Cerebellar nuclear complex (tissue), 1 donor: ENCODE measurements around the gene PCDHGB2.
"Not testable (repeated sequence)": the region's sequence is repeated elsewhere in the genome, so short reads cannot be mapped to it uniquely, and the experiment has no call there.

Experiments used
- DNase-seq, 2 experiments: peaks; one replicate each; lab custom pipeline; 2025; lab: John Stamatoyannopoulos, UW

PCDHGB2 gene

GRCh38 chr5:141349917-141350619, 9.7 kb upstream of the PCDHGB2 start, which contains the start of gene PCDHGB1:
PCDHGB1 (plus strand) TSS chr5:141350099; CDS start chr5:141350261, 162 bp downstream.
- DNase-seq = no peak

- DNase-seq = no peak
Measured at GRCh38 chr5:141351591-141351990, 8.2 kb upstream of the PCDHGB2 start.

DNA sequence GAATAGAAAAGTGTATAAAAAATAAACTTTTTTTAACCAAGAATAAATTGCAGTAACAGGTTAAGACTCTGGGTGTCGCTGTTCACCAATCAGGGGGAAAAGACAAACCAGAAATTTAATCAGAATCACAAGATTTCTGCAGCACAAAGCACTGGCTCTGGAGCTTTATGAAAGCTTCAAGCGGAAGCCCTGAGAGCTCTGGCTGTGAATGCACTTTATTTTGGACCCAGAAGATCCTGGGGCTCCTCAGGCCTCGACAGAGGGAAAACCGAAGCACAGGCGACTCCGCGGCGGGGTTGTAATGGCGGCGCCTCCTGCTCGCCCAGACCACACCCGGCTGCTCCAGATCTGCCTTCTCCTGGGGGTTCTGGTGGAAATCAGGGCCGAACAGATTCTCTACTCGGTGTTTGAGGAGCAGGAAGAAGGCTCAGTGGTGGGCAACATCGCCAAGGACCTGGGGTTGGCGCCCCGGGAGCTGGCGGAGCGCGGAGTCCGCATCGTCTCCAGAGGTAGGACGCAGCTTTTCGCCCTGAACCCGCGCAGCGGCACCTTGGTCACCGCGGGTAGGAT, 4.8 kb upstream of the PCDHGB2 start, which contains the start of gene PCDHGA4:
Gene PCDHGA4, plus strand, starts transcription at position 122 of the 570 bp plus-strand sequence. Its CDS starts 87 bp downstream, at position 209.
- DNase-seq = no peak

- DNase-seq = no peak
Measured at GRCh38 chr5:141355641-141356040, 4.2 kb upstream of the PCDHGB2 start.

DNA sequence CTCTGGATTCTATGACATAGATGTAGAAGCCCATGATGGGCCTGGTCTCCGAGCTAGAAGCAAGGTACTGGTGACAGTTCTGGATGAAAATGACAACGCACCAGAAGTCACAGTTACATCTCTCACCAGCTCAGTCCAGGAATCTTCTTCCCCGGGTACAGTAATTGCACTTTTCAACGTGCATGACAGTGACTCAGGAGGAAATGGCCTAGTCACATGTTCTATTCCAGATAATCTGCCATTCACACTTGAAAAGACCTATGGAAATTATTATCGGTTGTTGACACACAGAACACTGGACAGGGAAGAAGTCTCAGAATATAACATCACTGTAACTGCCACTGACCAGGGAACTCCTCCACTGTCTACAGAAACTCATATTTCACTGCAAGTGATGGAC, 3.7 kb upstream of the PCDHGB2 start:
- no peak for DNase-seq

GRCh38 chr5:141356950-141357349, 2.8 kb upstream of the PCDHGB2 start:
- DNase-seq = no peak

DNA sequence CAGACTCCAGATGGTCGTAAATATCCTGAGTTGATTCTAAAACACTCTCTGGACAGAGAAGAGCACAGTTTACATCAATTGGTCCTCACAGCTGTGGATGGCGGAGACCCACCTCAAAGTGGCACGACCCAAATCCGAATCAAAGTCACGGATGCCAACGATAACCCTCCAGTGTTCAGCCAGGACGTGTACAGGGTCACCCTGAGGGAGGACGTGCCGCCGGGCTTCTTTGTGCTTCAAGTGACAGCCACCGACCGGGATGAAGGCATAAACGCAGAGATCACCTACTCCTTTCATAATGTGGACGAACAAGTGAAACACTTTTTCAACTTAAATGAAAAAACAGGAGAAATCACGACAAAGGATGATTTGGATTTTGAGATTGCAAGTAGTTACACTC, 891 bp downstream of the PCDHGB2 start:
- DNase-seq = no peak

DNA sequence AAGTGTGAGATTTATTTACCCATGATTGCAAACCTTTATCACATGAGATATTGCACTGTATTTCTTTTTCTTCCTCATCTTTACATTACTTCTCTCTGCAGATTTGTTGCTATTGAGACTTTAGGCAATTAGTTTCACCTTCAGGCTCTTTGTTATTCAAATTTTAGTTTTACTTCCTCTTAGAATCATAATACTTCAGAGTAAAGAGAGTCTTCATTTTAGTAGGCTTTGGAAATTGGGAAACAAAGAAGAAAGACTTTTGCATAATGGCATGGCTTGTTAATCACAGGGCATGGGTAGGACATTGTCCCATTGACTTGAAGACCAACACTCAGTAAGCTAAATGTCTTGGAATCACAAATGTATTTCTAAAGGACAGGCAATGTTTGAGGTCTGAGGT, 2.9 kb downstream of the PCDHGB2 start:
- DNase-seq = no peak

- DNase-seq = no peak
Measured at GRCh38 chr5:141363952-141364660, 4.3 kb downstream of the PCDHGB2 start, which contains the start of gene PCDHGA5. PCDHGA5 (plus strand) TSS chr5:141364162; CDS start chr5:141364331, 169 bp downstream.

DNA sequence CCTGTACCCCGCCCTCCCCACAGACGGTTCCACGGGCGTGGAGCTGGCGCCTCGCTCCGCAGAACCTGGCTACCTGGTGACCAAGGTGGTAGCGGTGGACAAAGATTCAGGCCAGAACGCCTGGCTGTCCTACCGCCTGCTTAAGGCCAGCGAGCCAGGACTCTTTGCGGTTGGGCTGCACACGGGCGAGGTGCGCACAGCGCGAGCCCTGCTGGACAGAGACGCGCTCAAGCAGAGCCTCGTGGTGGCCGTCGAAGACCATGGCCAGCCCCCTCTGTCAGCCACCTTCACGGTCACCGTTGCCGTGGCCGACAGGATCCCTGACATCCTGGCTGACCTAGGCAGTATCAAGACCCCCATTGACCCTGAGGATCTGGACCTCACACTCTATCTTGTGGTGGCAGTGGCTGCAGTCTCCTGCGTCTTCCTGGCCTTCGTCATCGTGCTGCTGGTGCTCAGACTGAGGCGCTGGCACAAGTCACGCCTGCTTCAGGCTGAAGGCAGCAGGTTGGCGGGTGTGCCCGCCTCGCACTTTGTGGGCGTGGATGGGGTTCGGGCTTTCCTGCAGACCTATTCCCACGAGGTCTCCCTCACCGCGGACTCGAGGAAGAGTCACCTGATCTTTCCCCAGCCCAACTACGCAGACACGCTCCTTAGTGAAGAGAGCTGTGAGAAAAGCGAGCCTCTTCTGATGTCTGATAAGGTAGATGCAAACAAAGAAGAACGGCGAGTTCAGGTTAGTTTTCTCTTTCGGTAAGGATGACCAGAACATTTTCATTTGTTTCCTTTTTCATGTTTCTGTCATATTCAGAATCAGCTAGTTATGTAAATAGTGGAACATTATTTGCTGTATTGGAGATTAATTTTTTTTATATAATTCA, 6.5 kb downstream of the PCDHGB2 start:
- DNase-seq = no peak

DNA sequence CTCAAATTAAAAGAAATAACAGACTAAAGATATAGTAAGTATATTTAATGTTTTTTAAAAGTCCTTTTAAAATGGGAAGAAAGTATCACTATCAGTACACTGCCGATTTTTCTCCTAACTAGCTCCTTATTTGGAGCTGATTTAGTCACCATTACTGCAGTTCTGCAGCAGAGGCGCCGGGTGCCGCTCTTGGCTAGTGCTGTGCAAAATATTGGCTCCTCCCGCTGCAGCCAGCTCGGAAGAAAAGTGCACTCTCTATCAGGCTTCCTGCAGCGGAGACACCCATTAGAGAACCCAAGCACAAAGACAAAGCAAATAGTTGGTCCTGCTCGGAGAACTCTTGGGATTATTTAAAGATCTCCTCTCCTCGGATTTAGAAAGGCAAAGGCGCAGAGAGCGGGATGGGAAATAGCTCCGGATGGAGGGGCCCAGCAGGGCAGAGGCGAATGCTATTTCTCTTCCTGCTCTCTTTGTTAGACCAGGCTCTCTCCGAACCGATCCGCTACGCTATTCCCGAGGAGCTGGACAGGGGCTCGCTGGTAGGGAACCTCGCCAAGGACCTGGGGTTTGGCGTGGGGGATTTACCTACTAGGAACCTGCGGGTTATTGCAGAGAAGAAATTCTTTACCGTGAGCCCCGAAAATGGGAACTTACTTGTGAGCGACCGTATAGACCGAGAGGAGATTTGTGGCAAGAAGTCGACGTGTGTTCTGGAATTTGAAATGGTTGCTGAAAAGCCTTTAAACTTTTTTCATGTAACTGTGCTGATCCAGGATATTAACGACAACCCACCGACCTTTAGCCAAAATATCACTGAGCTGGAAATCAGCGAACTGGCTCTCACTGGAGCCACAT, 10.4 kb downstream of the PCDHGB2 start, which contains the start of gene PCDHGB3:
Gene PCDHGB3, plus strand, starts transcription at position 249 of the 855 bp plus-strand sequence. Its CDS starts 153 bp downstream, at position 402.
- DNase-seq = no peak

GRCh38 chr5:141371572-141372475, 12.0 kb downstream of the PCDHGB2 start:
- no peak for DNase-seq

GRCh38 chr5:141373673-141374317, 14.0 kb downstream of the PCDHGB2 start, which contains the start of gene PCDHGA6:
PCDHGA6 (plus strand) TSS chr5:141373891; CDS start chr5:141374084, 193 bp downstream.
- no peak for DNase-seq

DNA sequence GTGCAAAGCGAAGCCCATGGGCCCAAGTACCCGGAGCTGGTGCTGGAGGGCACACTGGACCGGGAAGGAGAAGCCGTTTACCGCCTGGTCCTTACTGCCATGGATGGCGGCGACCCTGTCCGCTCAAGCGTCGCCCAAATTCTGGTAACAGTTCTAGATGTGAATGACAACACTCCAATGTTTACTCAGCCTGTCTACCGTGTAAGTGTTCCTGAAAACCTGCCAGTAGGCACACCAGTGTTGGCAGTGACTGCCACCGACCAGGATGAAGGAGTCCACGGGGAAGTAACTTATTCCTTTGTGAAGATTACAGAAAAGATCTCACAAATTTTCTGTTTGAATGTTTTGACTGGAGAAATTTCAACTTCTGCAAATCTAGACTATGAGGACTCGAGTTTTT, 14.8 kb downstream of the PCDHGB2 start:
- DNase-seq = no peak

- DNase-seq = not testable (repeated sequence)
Measured at GRCh38 chr5:141375444-141376155, 15.8 kb downstream of the PCDHGB2 start.

- no peak for DNase-seq
Measured at GRCh38 chr5:141382469-141383294, 22.9 kb downstream of the PCDHGB2 start, which contains the start of gene PCDHGA7. PCDHGA7 (plus strand) TSS chr5:141382742; CDS start chr5:141382900, 158 bp downstream.

- DNase-seq = no peak
Measured at GRCh38 chr5:141383345-141383744, 23.6 kb downstream of the PCDHGB2 start.
